Inflammatory macrophage treated with lipopolysaccharide for 4 hours (primary cell): ENCODE data around the gene NUBPL.
"Not testable (repeated sequence)": the region's sequence is repeated elsewhere in the genome, so short reads cannot be mapped to it uniquely, and the experiment has no call there.

ENCODE experiments used
- DNase-seq: peaks from one replicate; pipeline ENCODE4 v3.0.0-alpha.2; 2020

Gene NUBPL

DNA sequence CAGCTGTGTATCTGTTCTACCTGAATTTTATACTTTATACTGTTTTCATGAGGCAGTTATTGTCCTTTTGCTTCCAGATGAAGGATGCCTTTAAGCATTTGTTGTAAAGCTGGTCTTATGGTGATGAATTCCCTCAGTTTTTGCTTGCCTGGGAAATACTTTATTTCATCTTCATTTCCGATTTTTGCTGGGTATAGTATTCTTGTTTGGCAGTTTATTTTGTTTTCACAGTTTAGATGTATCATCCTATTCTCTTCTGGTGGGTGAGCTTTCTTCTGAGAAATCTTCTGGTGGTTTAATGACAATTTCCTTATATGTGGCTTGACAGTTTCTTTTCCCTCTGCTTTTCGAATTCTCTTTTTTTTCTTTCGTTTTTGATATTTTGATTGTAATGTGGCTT, 188.1 kb downstream of the NUBPL start:
- DNase-seq: no peak

DNA sequence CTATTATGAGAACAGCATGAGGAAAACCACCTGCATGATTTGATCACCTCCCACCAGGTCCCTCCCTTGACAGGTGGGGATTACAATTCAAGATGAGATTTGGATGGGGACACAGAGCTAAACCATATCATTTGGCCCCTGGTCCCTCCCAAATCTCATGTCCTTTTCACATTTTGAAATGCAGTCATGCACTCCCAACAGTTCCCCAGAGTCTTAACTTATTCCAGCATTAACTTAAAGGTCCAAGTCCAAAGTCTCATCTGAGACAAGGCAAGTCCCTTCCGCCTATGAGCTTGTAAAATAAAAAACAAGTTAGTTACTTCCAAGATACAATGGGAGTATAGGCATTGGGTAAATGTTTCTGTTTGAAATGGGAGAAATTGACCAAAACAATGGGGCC, 189.8 kb downstream of the NUBPL start:
- not testable (repeated sequence) for DNase-seq

DNA sequence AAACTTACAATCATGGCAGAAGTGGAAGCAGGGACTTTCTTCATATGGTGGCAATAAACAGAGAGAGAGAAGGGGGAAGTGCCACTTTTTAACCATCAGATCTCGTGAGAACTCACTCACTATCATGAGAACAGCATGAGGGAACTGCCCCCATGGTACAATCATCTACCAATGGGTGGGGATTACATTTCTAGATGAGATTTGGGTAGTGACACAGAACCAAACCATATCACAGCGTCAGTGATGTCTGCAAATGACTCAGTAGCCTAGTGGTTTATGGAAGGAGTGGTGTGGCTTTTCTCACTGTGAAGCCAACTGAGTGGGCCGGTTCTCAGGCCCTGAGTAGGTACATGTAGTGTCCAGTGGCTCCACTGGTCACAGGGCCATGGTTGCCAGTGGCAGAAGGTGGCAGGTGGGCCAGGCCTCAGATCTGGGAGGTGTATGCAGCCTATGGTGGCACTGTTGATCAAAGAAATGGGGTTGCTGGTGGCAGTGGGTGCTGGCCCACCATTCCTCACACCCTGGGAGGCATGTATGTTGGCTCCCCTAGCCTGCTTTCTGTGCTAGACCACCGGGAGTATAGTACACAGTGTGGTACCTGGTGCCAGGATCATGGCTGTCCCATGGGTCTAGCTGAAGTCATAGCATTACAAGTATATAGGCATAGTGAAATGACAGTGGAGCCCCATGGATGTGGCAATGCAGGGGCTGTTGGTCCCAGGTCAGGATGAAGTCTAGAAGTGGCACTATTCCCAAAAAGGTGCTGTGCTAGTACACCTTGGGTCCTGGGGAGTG, 191.9 kb downstream of the NUBPL start:
- DNase-seq: peak; percentile 14

DNA sequence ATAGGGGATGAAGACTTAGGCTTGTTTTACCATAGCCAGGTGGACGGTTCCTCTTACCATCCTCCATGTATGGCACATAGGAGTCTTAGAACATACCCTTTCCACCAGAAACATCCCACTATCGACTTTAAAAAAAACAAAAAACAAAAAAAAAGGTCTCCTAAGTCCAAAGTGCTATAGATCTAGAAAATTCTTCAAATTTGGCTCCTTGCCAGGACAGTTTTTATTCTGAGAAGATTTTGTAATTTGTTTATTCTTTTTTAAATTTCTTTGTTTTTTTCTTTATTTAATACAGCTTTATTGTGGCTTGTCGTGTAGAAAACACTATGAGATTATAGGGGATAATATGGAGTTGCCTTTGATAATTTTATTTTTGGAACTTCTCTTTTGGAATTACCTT, 197.7 kb downstream of the NUBPL start:
- no peak for DNase-seq

DNA sequence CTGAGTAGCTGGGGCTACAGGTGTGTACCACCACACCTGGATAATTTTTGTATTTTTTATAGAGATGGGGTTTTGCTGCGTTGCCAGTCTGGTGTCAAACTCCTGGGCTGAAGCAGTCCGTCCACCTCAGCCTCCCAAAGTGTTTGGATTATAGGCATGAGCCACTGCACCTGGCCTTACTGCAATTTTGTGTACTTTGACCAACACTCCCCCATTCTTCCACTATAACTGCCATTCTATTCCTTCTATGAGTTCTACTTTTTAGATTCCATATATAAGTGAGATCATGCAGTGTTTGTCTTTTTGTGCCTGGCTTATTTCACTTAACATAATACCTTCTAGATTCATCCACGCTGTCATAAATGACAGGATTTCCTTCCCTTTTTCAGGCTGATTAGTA, 199.1 kb downstream of the NUBPL start:
- no peak for DNase-seq

DNA sequence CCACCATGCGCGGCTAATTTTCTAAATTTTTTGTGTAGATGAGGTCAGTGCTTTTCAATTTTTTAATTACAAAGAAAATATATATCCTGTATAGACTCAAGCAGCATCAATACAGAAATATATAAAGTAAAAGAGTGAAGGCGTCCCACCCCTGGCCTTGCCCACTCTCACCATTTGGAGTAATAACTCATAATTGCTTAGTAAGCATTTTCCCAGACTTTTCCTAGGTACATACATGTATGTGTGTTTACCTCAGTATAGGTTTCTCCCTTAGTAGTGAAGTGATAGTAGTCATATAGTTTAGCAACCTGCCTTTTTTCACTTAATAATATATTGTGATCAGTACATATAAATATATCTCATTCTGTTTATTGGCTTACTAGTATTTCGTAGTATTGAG, 200.1 kb downstream of the NUBPL start:
- no peak for DNase-seq

DNA sequence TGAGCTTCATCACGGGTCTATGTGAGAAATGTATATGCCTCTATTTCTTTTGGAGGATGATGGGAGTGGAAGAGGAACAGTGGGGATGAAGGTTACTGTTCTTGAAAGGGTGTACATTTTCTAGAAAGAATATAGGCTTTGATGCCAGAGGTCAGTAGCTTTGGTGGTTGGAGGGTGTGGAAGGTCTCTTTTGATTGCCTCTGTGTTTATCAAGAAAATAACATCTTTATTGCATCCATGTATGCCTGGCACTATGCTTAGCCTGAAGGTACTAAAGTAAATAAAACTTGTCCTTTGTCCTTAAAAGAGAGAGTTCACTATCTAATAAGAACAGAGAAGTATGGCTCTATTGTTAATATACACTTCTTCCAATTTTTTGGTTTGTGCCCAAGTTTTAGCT, 201.8 kb downstream of the NUBPL start:
- no peak for DNase-seq

DNA sequence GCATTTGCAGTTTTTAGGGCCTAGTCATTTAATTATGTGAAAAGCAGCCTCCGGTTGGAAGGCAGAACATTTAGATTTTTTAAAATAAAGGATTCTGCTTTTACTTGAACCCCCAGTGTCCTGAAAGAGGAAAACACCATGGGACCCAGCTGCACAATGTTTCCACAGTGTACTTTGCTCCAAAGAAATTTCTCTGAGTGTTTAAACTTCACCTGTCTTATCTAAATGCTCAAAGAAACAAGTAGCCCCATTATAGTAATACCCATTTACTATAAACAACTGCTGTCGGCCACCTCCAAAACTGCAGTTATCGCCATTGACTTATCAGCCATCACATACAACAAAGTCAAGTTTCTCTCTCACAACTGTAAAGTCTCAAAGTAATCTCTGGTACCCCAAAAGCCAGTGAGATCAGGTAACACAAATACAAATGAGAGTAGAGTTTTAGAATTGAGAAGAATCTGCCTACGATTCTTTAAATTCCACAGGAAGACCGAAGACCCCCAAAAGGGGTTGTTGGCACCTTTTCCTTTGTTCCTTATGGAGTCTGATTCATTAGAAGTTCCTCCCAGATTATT, 205.2 kb downstream of the NUBPL start:
- DNase-seq: no peak

DNA sequence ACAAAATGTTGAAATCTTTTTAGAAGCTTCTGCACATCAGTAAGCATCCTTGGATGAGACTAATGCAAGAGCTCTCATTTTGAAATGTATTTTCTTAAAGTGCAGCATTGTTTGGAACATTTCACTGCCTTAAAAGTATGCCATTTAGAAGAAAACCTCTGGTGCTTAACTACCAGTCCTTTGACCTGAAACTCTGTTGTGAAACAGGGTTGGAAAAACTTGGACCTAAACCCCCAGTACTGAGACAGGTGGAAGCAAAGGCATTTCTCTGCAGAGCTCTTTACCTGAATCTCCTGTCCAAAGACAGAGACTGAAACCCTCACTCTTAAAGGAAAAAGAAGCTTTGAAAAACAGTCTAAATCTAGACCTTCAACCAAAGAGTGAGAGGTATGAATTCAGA, 207.2 kb downstream of the NUBPL start:
- no peak for DNase-seq

DNA sequence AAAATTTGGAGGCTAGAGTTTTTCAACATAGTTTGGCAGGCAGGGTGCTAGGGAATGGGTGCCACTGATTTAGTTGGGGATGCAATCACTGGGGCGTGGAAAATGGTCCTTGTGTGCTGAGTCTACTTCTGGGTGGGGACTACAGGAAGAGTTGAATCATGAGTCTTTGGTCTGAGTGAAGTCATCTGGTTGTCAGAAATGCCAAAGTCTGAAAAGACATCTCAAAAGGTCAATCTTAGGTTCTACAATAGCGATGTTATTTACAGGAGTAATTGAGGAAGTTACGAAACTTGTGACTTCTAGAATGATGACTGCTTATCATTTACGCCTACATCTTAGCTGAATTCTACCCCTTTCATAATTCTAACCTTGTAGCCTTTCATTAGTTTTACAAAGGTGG, 209.1 kb downstream of the NUBPL start:
- DNase-seq: peak; percentile 97

DNA sequence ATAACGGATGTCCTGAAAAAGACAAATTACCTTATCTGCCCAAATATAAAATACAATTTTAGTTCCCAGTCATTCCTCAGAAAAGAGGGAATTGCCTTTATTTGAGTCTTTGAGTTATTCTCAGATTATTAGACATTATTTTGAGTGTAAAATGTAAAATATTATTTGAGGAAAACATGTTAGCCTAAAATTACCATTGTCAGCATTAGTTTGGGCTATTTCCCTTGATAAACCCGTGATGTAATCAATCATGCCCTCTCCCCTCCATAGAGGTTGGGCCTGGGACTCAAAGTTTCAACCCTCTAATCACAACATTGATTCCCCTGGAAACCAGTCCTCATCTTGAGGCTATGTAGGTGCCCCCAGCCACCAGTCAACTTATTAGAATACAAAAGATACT, 213.4 kb downstream of the NUBPL start:
- DNase-seq: no peak

DNA sequence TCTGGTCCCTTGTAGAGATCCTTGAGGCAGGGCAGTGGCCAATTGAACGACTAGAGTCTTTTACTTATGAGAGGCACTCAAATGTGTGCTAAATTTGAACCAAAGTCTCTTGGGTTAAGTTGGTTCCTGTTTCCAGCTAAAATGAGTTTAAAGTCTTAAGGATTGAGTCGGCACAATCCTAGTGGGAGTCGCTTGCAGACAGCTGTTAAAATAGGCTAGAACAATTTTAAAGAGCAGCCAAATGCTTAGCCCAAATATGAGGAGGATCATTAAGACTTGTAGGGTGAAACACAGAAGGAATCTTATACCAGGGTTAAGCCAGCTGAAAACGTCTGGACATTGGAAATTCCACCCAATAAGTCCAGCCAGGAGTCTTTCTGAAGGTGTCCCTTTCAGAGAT, 216.1 kb downstream of the NUBPL start:
- DNase-seq: no peak

DNA sequence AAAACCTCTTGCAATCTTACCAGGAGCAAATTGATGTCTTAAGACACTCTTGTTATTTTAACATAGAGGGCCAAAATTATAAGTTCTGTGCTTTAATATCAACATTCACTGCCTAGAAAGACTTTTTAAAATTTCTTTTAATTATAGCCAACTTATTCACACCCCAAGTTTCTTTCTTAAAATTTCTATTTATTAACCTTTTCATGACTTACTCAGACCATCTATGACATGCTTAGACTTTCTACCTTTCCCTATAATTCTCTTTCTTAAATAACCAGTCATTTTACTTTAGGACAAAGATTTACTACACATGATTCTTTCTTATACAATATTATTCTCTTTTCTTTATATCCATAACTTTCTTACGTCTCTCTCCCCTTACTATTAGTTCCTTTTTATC, 220.4 kb downstream of the NUBPL start:
- no peak for DNase-seq

DNA sequence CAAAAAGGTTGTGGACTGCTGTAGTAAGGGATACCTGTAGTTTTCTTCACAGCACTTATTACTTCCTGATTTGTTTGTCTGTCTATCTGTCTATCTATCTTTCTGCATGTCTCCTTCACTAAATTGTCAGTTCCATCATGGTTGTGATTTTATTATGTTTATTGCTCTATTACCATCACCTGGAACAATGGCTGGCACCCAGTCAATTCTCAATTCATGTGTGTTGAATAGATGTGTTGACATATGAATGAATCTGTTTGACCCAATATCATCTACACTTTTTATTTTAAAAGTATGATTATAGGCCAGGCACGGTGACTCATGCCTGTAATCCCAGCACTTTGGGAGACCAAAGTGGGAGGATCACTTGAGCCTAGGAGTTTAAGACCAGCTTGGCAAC, 224.4 kb downstream of the NUBPL start:
- no peak for DNase-seq

DNA sequence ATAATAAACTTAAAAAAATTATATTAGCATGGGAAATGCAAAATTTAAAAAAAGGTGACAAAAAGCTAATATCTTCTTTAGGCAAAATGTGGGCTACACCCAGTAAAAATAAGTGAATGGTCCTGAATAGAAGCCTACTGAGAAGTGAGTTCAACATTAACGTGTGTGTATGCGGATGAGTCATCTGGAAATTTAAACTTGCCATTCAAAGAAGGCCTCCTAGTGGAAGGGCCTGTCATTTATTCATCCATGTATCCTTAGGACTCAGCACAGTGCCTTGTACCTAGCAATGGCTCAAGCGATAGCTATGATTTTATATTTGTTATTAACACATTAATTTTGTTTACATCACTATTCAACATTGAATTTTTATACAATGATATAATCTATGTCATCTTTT, 226.2 kb downstream of the NUBPL start:
- peak; percentile 19 for DNase-seq

DNA sequence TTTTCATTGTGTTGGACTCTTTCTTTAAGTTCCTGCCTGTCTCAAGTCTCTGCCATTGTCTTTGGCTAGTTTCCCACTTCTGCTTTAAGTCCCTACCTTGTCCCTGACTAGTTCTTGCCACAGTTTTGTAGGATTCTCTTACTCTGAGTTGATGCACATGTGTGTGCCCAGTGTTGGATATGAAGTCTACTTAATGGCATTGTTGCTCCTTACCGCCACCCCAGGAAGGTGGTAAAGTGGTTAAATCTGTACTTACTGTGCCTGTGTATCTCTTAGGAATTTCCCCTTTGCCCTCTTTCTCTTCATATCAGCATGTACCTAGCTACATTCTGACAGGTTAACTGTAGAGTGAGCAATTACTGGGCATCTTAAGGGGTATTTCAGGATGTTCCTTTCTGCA, 227.1 kb downstream of the NUBPL start:
- DNase-seq: no peak

DNA sequence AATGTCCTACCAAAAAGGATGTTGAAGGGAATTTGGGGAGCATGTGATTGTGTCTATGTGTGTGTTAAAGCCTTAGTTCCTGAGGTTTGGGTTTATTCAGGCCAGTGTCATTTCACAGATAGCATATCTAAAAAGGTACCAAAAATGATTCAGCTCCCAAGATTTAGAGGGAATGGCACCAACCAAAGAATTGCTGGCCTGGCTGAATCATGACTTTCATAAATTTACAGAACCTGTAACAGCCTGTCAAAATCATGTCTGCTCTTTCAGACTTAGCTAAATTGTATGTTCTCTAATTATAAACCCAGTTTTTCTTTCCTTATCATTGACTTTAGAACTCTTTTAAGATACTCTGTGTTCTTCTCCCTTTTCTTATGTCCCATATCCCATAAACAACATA, 231.5 kb downstream of the NUBPL start:
- no peak for DNase-seq

DNA sequence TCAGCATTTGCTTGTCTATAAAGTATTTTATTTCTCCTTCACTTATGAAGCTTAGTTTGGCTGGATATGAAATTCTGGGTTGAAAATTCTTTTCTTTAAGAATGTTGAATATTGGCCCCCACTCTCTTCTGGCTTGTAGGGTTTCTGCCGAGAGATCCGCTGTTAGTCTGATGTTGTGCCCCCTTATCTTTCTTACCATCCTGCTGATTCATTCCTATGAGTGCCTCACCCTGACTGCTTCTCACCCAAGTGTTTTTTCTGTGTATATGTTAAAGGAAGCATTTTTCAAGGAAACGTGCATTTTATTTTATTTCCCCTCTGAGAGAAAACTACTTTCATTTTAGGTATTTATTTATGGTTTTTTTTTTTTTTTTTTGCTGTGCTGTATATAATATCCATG, 236.7 kb downstream of the NUBPL start:
- not testable (repeated sequence) for DNase-seq

DNA sequence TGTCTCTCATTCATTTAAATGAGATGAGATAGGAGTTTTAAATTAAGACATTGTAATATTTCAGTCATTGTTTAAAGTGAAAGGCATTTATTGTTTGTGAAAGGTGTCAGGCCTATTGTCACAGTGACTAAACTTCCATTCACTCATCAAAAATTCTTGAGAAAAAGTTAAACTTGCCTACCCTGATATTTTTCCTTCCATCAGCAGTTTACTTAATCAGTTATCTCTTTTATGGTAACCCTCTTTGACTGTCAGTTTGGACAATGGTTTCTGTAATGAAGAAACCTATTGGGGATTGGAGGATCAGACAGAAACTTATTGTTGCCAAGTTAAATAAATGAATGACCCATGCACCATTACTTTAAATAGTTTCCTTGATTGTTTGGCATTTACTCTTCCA, 241.6 kb downstream of the NUBPL start:
- DNase-seq: no peak

DNA sequence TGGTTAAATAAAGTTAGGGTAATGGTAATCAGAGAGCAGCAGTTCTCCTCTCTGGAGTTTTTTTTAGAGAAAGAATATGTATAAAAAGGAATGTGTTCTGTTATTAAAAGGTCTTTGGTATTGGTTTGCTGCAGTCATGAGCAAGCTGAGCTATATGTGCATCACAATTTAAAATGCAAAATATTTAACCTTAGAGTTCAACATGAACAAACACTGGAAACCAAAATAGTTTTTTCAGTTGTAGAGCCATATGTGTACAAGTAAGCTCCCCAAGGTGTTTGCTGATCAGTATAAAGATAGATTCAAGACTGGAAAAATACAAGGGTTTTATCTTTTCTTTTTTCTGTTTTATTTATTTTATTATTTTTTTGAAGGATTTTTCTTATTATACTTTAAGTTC, 245.0 kb downstream of the NUBPL start:
- no peak for DNase-seq

DNA sequence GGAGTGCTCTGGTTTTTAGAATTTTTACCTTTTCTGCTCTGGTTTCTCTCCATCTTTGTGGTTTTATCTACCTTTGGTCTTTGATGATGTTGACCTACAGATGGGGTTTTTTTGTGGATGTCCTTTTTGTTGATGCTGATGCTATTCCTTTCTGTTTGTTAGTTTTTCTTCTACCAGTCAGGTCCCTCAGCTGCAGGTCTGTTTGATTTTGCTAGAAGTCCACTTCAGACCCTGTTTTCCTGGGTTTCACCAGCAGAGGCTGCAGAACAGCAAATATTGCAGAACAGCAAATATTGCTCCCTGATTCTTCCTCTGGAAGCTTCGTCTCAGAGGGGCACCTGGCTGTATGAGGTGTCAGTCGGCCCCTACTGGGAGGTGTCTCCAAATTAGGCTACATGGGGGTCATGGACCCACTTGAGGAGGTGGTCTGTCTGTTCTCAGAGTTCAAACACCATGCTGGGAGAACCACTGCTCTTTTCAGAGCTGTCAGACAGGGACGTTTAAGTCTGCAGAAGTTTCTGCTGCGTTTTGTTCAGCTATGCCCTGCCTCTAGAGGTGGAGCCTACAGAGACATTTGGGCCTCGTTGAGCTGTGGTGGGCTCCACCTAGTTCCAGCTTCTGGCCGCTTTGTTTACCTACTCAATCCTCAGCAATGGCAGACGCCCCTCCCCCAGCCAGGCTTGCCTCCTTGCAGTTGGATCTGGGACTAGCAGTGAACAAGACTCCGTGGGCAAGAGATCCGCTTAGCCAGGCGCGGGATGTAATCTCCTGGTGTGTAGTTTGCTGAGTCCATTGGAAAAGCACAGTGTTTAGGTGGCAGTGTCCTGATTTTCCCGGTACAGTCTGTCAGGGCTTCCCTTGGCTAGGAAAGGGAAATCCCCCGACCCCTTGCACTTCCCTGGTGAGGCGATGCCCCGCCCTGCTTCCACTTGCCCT, 250.8 kb downstream of the NUBPL start:
- not testable (repeated sequence) for DNase-seq

DNA sequence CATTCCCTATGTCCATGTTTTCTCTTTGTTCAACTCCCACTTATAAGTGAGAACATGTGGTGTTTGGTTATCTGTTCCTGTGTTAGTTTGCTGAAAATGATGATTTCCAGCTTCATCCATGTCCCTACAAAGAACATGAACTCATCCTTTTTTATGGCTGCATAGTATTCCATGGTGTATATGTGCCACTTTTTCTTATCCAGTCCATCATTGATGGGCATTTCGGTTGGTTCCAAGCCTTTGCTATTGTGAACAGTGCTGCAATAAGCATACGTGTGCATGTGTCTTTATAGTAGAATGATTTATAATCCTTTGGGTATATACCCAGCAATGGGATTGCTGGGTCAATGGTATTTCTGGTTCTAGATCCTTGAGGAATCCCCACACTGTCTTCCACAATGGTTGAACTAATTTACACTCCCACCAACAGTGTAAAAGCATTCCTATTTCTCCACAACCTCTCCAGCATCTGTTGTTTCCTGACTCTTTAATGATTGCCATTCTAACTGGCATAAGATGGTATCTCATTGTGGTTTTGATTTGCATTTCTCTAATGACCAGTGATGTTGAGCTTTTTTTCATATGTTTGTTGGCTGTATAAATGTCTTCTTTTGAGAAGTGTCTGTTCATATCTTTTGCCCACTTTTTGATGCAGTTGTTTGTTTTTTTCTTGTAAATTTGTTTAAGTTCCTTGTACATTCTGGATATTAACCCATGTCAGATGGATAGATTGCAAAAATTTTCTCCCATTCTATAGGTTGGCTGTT, 252.7 kb downstream of the NUBPL start:
- not testable (repeated sequence) for DNase-seq

DNA sequence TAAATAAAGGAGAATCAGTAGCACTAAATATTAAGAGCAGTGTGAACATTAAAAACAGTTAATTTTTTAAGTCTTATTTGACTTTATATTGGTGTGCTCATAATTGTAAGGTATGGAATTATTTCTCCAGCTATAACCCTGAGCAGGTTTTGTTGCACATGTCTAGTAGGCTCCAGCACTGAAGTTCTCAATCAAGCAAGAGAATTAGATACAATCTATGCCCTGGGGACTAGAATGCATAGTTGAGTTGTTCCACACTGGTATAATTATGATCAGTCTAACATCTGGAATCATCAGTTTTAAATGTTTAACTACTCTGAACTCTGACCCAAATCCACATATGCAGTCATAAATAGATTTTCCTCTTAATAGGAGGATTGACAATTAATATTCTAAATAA, 258.1 kb downstream of the NUBPL start:
- no peak for DNase-seq
